SU-DHL-6 (cell line): ENCODE results near the gene IL24.
"Not testable (repeated sequence)": the region's sequence is repeated elsewhere in the genome, so short reads cannot be mapped to it uniquely, and the experiment has no call there.

Experiments used
- H2AFZ ChIP-seq: fragments of 200-600 bp; sonication (generic); 2 replicates; pipeline ENCODE4 v1.6.1; 2014; ENCODE audit warnings: low read depth, mild to moderate bottlenecking, moderate library complexity, mixed read lengths, antibody characterized with exemption, low read length; ENCODE audit not compliant: severe bottlenecking
- H3F3A ChIP-seq: fragments of 200-600 bp; shearing (Covaris generic); 2 replicates; pipeline ENCODE4 v1.6.0; 2016; ENCODE audit warnings: antibody characterized with exemption, mild to moderate bottlenecking; ENCODE audit not compliant: insufficient read depth
- H3K27ac ChIP-seq: fragments of 200-600 bp; sonication (generic); 2 replicates; pipeline ENCODE4 v1.5.1; 2016; ENCODE audit warnings: low read depth, mild to moderate bottlenecking, low read length, moderate library complexity, mixed read lengths
- H3K27me3 ChIP-seq: fragments of 200-600 bp; sonication (generic), shearing (Covaris generic); 2 replicates; pipeline ENCODE4 v1.6.0; 2014; ENCODE audit warnings: mild to moderate bottlenecking, low read length
- H3K36me3 ChIP-seq: fragments of 200-600 bp; sonication (generic); 2 replicates; pipeline ENCODE4 v1.6.1; 2014; ENCODE audit warnings: mild to moderate bottlenecking, low read length, mixed read lengths
- H3K4me2 ChIP-seq: fragments of 300-600, 200-600 bp; shearing (Covaris generic), sonication (generic); 2 replicates; pipeline ENCODE4 v1.6.0; 2014; ENCODE audit warnings: low read length, low read depth, mild to moderate bottlenecking; ENCODE audit not compliant: poor library complexity, severe bottlenecking
- H3K4me3 ChIP-seq: fragments of 200-600 bp; sonication (generic); 2 replicates; pipeline ENCODE4 v1.5.1; 2014; ENCODE audit warnings: antibody characterized with exemption, low read length, mild to moderate bottlenecking, mixed read lengths; ENCODE audit not compliant: insufficient read depth, poor library complexity, severe bottlenecking
- H3K79me2 ChIP-seq: fragments of 200-600 bp; sonication (generic); 2 replicates; pipeline ENCODE4 v1.6.1; 2014; ENCODE audit warnings: mild to moderate bottlenecking, low read length, moderate library complexity; ENCODE audit not compliant: insufficient read depth
- H3K9ac ChIP-seq: fragments of 200-600 bp; sonication (generic); 2 replicates; pipeline ENCODE4 v1.7.0; 2014; ENCODE audit warnings: mild to moderate bottlenecking, low read length
- H3K9me2 ChIP-seq: fragments of 200-600 bp; sonication (generic); replicated peaks from 2 replicates; pipeline ENCODE4 v1.6.1; 2014; ENCODE audit warnings: low read length; ENCODE audit not compliant: insufficient read depth
- H3K9me3 ChIP-seq: fragments of 200-600 bp; sonication (generic); 2 replicates; pipeline ENCODE4 v1.6.1; 2014; ENCODE audit warnings: low read length, mixed read lengths; ENCODE audit not compliant: insufficient read depth
- H4K20me1 ChIP-seq: fragments of 200-600 bp; sonication (generic); 2 replicates; pipeline ENCODE4 v1.6.1; 2014; ENCODE audit warnings: low read depth, mild to moderate bottlenecking, antibody characterized with exemption, low read length, moderate library complexity, mixed read lengths
- EZH2phosphoT487 ChIP-seq: fragments of 200-600 bp; sonication (generic), shearing (Covaris generic); conservative IDR thresholded peaks from 2 replicates; pipeline ENCODE4 v1.6.1; 2018; ENCODE audit warnings: mild to moderate bottlenecking, antibody characterized with exemption, low read length, moderate library complexity, mixed read lengths
- TF ChIP-seq, protein P1 (sequence below): fragments of 200-600 bp; sonication (generic); IDR thresholded peaks from one replicate; pipeline ENCODE4 v1.5.1; 2017; ENCODE audit warnings: antibody characterized with exemption, mild to moderate bottlenecking, low read length, moderate library complexity; ENCODE audit not compliant: insufficient read depth, poor library complexity, severe bottlenecking

The IL24 gene

DNA sequence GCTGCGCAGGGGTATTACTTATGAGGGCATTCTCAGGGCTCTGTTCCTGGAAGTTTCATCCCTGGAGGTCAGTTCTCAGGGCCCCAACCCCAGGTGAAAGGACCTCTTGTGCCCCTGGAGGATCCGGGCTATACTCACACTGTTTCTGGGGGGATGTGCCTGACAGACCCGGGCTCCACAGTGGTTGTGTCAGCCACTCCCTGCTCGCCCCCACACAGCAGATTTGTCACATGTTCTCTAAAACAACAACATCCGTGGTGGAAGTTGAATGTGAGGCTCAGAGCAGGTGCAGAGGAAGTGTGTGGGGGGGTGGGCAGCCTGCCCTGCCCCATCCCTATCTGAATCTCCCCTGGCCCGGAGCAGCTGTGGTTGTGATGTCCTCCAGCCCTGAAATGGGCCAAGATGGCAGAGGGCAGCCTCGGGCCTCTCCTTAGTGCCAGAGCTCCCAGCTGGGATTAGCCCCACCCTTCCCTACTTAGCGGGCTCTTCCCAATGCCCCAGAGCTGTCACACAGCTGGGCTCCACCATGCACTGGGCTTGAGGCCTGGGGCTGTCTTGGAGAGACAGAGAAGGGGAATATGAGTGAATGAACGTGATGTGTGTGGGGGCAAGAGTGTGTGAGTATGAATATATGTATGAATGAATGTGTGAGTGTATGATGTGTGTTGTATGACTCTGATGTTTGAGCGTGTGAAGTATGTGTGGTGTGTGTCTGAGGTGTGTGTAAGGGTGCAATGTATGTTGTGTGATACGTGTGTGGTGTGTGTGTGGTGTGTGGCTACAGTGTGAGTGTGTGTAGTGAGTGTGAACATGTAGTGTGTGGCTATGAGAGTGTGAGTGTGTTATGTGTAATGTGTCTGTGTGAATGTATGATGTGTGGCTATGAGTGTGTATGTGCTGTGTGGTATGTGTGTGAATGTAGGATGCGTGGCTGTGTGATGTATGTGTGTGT, 26.0 kb downstream of the IL24 start:
- H3K4me3 ChIP-seq, result no peak overlapping the region

DNA sequence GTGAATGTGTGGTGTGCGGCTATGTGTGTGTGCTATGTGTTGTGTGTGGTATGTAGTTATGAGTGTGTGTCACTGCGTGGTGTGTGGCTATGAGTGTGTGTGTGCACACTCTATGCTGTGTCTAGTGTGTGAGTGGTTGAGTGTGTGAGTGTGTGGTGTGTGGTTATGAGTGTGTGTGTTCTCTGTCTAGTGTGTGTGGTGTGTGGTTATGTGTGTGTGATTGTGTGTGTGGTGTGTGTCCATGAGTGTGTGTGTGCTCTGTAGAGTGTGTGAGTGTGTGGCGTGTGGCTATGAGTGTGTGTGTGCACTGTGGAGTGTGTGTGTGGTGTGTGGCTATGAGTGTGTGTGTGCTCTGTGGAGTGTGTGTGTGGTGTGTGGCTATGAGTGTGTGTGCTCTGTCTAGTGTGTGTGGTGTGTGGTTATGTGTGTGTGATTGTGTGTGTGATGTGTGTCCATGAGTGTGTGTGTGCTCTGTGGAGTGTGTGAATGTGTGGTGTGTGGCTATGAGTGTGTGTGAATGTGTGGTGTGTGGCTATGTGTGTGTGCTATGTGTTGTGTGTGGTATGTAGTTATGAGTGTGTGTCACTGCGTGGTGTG, 26.8 kb downstream of the IL24 start:
- not testable (repeated sequence) for H3K27me3 ChIP-seq, H2AFZ ChIP-seq, H3K36me3 ChIP-seq, H3K9ac ChIP-seq, H4K20me1 ChIP-seq, H3K4me2 ChIP-seq, H3K79me2 ChIP-seq, H3K4me3 ChIP-seq, H3K9me3 ChIP-seq, H3K27ac ChIP-seq, H3F3A ChIP-seq, H3K9me2 ChIP-seq

More for the DNA sequence above, 26.0 kb downstream of the IL24 start:
- Histone ChIP-seq H3F3A (peaks cover 6% of the 10 kb centered on the region; the same call in 1 of the 2 replicates), H3K27ac (peak overlapping the region; percentile 57), H3K79me2 (no peaks in the 10 kb centered on the region), H2AFZ (no peak overlapping the region), H3K36me3 (no peaks in the 10 kb centered on the region), H3K27me3 (no peaks in the 10 kb centered on the region), H3K9ac (no peak overlapping the region), H3K9me2 (no peaks in the 10 kb centered on the region), H3K4me2 (peak overlapping the region; percentile 50), H4K20me1 (no peaks in the 10 kb centered on the region), H3K9me3 (no peaks in the 10 kb centered on the region)
- TF ChIP-seq EZH2phosphoT487, result no peak
- TF ChIP-seq, protein P1, sequence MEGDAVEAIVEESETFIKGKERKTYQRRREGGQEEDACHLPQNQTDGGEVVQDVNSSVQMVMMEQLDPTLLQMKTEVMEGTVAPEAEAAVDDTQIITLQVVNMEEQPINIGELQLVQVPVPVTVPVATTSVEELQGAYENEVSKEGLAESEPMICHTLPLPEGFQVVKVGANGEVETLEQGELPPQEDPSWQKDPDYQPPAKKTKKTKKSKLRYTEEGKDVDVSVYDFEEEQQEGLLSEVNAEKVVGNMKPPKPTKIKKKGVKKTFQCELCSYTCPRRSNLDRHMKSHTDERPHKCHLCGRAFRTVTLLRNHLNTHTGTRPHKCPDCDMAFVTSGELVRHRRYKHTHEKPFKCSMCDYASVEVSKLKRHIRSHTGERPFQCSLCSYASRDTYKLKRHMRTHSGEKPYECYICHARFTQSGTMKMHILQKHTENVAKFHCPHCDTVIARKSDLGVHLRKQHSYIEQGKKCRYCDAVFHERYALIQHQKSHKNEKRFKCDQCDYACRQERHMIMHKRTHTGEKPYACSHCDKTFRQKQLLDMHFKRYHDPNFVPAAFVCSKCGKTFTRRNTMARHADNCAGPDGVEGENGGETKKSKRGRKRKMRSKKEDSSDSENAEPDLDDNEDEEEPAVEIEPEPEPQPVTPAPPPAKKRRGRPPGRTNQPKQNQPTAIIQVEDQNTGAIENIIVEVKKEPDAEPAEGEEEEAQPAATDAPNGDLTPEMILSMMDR, result no peak

DNA sequence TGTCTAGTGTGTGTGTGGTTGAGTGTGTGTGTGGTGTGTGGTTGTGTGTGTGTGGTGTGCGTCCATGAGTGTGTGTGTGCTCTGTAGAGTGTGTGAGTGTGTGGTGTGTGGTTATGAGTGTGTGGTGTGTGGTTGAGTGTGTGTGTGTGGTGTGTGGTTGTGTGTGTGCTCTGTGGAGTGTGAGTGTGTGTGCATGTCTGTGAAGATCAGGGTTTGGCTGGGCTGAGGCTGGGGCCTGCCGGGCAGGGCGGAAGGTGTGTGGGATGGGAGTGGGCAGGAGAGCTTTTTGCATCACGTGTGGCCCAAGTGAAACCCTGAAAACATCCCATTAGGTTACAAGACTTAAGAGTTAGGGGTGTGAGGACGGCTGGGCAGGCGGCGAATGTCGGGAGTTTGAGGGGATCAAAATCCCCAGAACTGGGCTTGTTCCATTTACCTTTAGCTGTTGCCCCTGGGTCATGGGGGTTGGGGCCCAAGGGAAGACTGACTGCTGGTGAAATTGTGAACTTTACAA, 27.4 kb downstream of the IL24 start:
- H2AFZ ChIP-seq, result no peak overlapping the region
- H3K4me2 ChIP-seq, result no peak overlapping the region

More for the DNA sequence above, 27.4 kb downstream of the IL24 start:
- Histone ChIP-seq H3K36me3 (no peaks in the 10 kb centered on the region), H3K27ac (peak overlapping the region; percentile 53), H3K9me3 (no peaks in the 10 kb centered on the region), H3K9me2 (no peaks in the 10 kb centered on the region), H3K79me2 (no peaks in the 10 kb centered on the region), H4K20me1 (no peaks in the 10 kb centered on the region), H3F3A (peaks cover 7% of the 10 kb centered on the region; the same call in 1 of the 2 replicates), H3K27me3 (no peaks in the 10 kb centered on the region), H3K9ac (no peak overlapping the region), H3K4me3 (no peak overlapping the region)
- TF ChIP-seq, protein P1, result no peak
- TF ChIP-seq EZH2phosphoT487, result no peak
